ENCODE results near the gene ALCAM.

Gene ALCAM

GRCh38 chr3:105354429-105354828, 12.3 kb upstream of the ALCAM start:
- TF ChIP-seq, protein P1, sequence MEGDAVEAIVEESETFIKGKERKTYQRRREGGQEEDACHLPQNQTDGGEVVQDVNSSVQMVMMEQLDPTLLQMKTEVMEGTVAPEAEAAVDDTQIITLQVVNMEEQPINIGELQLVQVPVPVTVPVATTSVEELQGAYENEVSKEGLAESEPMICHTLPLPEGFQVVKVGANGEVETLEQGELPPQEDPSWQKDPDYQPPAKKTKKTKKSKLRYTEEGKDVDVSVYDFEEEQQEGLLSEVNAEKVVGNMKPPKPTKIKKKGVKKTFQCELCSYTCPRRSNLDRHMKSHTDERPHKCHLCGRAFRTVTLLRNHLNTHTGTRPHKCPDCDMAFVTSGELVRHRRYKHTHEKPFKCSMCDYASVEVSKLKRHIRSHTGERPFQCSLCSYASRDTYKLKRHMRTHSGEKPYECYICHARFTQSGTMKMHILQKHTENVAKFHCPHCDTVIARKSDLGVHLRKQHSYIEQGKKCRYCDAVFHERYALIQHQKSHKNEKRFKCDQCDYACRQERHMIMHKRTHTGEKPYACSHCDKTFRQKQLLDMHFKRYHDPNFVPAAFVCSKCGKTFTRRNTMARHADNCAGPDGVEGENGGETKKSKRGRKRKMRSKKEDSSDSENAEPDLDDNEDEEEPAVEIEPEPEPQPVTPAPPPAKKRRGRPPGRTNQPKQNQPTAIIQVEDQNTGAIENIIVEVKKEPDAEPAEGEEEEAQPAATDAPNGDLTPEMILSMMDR (IDR thresholded peaks at IDR 0.05; ENCODE audit: control insufficient read depth, insufficient read depth, low read depth, low read length, missing control alignments) = no peak
- DNase-seq (ENCODE audit: low read depth) = no peak
- peak overlapping the region; percentile 31 for H3K4me3 ChIP-seq (ENCODE audit: control insufficient read depth, low read depth, low read length)

DNA sequence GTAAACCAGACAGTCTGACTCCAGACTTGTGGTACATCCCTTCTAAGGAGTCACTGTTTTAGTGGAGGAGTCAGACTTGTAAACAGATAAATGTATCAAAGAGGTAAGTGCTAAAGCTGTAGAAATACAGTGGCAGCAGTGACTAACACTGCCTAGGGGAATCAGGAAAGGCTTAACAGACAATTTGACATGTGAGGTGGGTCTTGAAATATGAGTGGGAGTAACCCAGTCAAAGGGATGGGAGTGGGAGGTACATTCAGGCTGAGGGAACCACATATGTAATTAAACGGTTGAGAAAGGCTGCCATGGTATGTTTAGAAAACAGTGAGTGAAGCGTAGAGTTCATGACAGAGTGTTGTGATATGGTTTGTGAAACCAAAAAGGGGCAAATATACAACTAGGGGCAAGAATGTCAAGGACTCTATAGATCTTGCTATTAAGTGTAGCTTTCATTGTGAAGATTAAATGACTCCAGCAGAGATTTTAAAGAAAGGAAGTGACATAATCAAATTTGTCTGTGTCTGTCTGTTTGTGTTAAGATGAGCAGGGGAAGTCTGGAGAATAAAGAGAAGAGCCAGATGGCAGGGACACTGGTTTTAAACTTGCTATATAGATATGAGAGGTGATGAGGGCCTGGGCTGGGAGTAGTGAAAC, 11.2 kb upstream of the ALCAM start:
- DNase-seq (ENCODE audit: low read depth) = no peak
- TF ChIP-seq, protein P1 (IDR thresholded peaks at IDR 0.05; ENCODE audit: control insufficient read depth, insufficient read depth, low read depth, low read length, missing control alignments) = no peak
- no peak overlapping the region for H3K4me3 ChIP-seq (ENCODE audit: control insufficient read depth, low read depth, low read length)

DNA sequence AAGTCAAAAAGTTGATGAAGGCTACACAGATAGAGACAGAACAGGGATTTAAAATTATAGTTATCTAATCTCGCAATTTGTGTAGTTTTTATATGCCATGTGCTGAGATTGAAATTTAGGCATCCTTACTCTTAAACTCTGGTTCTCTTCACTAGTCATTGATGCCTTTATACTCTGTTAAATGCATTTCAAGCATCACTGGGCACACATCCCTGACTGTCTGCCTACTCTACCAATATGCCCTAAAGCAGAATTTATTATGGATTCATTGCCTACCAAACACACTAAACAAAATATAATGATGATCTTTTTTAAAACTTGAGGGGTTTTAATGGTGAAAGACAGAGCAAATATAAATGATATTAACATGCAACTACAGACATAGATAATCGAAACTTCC, 10.3 kb upstream of the ALCAM start:
- DNase-seq (ENCODE audit: low read depth) = no peak
- no peak overlapping the region for H3K4me3 ChIP-seq (ENCODE audit: control insufficient read depth, low read depth, low read length)
- TF ChIP-seq, protein P1 (IDR thresholded peaks at IDR 0.05; ENCODE audit: control insufficient read depth, insufficient read depth, low read depth, low read length, missing control alignments) = no peak

DNA sequence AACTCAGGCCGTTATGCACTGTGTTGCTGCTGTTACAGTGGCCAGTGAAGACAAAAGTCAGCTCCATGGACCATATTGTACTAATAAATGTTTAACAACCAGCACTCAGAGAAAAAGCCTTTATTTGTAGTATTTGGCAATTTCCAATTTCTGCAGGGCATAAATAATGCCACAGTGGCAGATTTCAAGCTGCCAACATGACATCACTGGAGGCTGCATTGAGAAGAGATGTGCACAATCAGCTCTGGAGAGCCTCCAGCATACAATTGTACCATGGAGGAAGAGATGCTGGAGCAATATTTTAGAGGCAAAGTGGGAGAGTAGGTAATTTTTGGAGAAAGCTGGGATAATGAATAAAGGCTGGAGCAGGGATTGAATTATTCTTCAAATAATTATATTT, 9.7 kb upstream of the ALCAM start:
- H3K4me3 ChIP-seq (ENCODE audit: control insufficient read depth, low read depth, low read length) = no peak overlapping the region
- no peak for DNase-seq (ENCODE audit: low read depth)
- TF ChIP-seq, protein P1 (IDR thresholded peaks at IDR 0.05; ENCODE audit: control insufficient read depth, insufficient read depth, low read depth, low read length, missing control alignments) = no peak

DNA sequence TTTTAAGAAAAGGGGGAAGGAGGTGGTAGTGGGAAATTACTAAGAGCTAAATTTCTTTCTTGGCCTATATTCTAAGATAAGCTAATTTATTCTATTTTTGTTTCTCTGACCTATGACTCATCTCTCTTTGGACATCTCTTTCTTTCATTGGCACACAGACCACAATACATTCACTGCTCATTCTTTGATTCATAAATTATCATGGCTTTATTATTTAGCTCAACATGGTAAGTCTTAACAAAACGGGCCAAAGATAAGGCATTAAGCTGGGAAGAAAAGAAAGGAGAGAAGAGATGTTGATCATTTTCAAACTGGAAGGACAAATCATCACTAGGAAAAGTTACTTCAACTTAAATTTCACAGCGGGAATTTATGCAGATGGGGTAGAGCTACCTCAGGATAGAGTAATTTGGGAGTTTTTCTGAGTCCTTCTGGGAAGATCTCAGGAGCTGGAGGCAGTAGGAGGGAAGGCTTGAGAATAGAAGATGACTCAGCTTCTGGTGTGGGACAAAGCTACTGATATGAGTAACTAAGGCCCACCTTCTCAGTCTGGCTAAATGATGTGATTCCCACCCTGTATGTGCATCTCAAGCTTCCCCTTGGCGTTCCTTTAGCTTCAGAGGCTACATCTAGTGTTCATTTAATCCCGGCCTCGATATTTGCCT, 7.5 kb upstream of the ALCAM start:
- no peak overlapping the region for H3K4me3 ChIP-seq (ENCODE audit: control insufficient read depth, low read depth, low read length)
- TF ChIP-seq, protein P1 (IDR thresholded peaks at IDR 0.05; ENCODE audit: control insufficient read depth, insufficient read depth, low read depth, low read length, missing control alignments) = no peak
- no peak for DNase-seq (ENCODE audit: low read depth)

DNA sequence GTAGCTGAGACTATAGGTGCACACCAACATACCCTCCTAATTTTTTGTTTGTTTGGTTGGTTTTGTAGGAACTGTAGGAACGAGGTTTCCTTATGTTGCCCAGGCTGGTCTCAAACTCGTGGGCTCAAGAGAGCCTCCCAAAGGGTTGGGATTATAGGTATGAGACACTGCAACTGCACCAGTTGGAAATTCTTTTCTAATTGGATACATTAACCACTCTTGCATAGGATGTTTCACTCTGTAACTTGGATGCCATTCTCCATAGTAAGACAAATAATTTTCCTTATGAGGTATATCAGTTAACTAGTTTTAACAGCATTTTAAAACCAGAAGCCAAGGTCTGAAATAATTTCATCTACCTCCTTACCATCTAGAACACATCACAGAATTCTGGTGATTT, 6.7 kb upstream of the ALCAM start:
- TF ChIP-seq, protein P1 (IDR thresholded peaks at IDR 0.05; ENCODE audit: control insufficient read depth, insufficient read depth, low read depth, low read length, missing control alignments) = no peak
- no peak overlapping the region for H3K4me3 ChIP-seq (ENCODE audit: control insufficient read depth, low read depth, low read length)
- DNase-seq (ENCODE audit: low read depth) = no peak
